Astrocyte of the cerebellum (primary cell): ENCODE measurements around the gene ARAP1.

Experiments used
- DNase-seq: peaks from one replicate; pipeline ENCODE4 v3.0.0-alpha.2; 2011; ENCODE audit warnings: low read depth
- H3K4me3 ChIP-seq: 2 replicates; pipeline ENCODE4 v1.5.1; 2011; ENCODE audit warnings: mild to moderate bottlenecking, low read depth, low read length, moderate library complexity
- in situ Hi-C: cut with HindIII; loops from 2 replicates; pipeline ENCODE4 v1.10.0; 2017; ENCODE audit warnings: low sequenced_read_pairs
- TF ChIP-seq, protein P1 (sequence below): IDR thresholded peaks from 2 replicates; pipeline ENCODE4 v1.5.1; 2012; ENCODE audit warnings: low read length, low read depth, moderate library complexity, mild to moderate bottlenecking; ENCODE audit errors: missing control alignments

ARAP1 gene

DNA sequence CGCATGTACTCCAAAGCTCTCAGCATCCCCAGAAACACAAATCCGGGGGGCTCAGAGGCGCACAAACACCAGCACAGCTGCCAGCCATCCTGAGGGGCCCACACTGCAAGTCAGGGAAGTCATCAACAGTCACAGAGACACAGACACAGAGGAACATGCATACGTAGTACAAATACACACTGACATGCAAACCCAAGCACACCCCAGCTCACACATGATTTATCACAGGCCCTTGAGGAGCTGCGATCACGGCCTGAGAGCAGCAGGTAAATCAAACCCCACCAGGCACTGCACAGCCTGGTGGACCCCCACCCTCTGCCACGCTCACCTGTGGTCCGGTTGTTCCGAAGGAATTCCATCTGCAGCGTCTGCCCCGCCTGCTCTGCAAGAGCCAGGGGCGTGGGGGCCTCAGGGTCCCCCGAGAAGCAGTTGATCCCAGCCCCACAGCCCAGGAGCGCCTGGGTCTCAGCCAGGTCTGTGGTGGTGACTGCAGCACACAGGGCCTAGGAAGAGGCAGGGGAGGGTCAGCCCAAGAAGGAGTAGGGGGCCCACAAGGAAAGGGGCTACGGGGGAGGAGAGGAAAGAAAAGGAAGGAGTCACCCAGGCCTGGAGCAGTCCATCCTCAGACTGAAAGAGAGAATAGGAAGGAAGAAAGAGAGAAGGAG, 49.5 kb downstream of the ARAP1 start:
- no peak overlapping the region for H3K4me3 ChIP-seq
- DNase-seq = no peak
- in situ Hi-C loops = no loop called here
- TF ChIP-seq, protein P1, sequence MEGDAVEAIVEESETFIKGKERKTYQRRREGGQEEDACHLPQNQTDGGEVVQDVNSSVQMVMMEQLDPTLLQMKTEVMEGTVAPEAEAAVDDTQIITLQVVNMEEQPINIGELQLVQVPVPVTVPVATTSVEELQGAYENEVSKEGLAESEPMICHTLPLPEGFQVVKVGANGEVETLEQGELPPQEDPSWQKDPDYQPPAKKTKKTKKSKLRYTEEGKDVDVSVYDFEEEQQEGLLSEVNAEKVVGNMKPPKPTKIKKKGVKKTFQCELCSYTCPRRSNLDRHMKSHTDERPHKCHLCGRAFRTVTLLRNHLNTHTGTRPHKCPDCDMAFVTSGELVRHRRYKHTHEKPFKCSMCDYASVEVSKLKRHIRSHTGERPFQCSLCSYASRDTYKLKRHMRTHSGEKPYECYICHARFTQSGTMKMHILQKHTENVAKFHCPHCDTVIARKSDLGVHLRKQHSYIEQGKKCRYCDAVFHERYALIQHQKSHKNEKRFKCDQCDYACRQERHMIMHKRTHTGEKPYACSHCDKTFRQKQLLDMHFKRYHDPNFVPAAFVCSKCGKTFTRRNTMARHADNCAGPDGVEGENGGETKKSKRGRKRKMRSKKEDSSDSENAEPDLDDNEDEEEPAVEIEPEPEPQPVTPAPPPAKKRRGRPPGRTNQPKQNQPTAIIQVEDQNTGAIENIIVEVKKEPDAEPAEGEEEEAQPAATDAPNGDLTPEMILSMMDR = no peak

DNA sequence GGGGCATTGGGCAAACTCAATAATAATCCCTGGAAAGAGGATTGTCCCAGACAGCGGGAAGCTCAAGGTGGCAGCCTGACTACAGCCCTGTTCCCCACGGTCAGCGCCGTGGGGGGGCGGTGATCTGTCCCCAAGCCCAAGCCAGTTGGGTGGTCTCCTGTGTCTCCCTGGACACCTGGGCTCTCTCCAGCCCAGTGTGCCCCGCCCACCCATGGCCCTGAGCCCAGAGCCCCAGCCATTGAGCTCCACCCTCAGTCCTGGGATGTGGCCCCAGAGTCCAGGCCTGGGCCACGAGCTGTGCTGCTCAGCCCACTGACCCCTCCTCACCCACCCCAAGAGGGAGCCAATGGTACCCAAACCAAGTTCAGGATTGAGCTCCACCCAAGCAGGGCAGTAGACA, 50.1 kb downstream of the ARAP1 start:
- no peak for DNase-seq
- no peak overlapping the region for H3K4me3 ChIP-seq
- in situ Hi-C loops = no loop called here
- TF ChIP-seq, protein P1 = no peak

DNA sequence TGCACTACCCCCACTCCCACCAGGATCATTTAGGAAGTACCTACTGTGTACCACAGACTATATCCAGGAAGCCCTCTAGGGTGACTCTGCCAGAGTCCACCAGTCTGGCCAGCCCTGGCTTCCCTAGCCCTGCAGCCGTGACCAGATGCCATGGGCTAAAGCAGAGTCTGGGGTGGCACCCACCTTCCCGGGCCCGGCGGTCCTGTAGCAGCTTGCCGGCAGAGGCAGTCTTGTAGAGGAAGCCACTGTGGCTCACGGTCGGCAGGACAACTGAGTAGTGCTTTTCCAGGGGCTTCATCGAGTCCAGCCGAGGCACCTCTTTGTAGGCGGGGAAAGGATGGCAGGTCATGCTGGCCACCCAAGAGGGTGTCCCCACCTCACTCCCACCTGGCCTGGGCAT, 50.7 kb downstream of the ARAP1 start:
- in situ Hi-C loops = no loop called here
- TF ChIP-seq, protein P1 = no peak
- no peak for DNase-seq
- no peak overlapping the region for H3K4me3 ChIP-seq

DNA sequence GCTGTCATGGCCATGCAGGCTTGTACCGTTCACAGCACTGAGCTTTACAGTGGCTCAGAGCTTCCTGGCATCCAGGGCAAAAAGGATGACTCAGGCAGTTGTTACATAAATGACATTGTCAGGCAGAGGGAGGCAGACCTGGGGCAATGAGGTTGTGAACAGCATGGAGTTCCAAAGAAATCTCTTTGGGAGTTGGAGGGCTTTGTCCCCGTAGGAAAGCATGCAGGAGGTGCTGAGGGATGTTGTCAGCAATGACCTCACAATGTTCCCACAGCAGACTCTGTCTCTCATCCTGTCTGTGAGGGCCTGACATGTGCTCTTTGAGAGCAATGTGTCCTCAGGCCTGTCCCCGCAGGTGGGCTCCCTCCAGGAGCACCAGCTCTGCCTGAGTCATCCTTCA, 52.1 kb downstream of the ARAP1 start:
- DNase-seq = no peak
- no peak overlapping the region for H3K4me3 ChIP-seq
- TF ChIP-seq, protein P1 = no peak
- in situ Hi-C loops = no loop called here

DNA sequence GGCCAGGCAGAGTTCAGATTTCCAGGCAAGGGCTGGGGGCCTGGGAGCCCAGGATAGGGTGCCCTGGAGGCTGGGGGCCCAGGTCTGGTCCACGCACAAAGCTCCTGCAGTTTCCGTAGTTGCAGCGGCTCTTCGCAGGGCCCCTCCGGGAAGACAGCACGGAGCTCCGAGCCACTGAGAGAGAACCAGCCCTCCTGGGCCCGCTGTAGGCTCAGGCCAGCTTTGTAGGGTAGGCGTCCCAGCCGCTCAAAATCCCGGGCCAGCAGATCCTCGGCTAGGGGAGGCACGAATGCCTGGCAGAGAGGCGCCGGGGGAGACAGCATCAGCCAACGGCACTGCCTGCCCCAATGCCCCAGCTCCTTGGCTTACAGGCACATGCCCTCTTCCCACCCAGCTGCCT, 54.4 kb downstream of the ARAP1 start:
- TF ChIP-seq, protein P1 = no peak
- DNase-seq = no peak
- H3K4me3 ChIP-seq = no peak overlapping the region
- in situ Hi-C loops = no loop called here

DNA sequence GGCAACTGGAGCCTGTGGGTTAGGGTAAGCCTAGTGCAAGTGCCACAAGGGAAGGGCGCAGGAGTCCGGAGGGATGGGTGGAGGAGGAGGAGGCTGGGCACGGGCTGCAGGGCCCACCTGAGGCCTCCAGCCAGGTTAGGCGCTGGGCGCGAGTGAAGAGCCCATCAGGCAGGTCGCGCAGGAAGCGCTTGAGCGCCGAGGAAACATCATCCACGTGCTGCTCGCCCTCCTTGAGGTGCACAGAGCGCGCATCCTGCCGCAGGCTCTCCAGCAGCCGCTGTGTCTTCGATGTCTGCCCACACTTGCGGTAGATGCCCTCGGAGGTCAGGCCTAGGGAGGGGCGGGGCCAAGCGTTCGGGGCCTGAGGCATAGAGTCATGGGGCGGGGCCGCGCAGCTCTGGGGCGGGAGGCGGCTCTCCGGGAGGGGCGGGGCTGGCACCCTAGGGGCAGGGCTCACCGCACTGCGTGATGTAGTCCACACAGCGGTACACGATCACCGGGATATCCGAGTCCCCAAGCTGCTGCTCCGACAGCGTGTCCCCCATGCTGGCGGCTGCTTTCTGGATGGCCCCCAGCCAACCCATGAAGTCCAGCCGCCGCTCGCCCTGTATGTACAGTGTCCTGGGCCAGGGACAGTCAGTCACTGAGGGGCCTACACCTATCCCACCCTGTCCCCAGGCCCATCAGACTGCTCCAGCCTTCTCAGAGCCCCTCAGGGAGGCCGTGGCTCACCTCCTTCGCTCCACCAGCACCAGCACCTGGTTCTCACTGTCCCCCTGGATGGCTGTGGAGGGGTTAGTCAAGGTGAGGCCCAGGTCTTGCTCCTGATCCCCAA, 55.1 kb downstream of the ARAP1 start:
- no peak for DNase-seq
- in situ Hi-C loops = no loop called here
- no peak overlapping the region for H3K4me3 ChIP-seq
- TF ChIP-seq, protein P1 = no peak
